H9 (cell line): Measurements from ENCODE around the gene B4GALNT4. TPM values are rescaled to one million over a fixed set of nuclear protein-coding genes. Genes with fewer than 3 reads are reported as not detected.
A peak's percentile ranks its signal among the peaks of the same experiment; 100 is the strongest.

Experiments used
- DNase-seq: peaks from one replicate; pipeline ENCODE4 v3.0.0-alpha.2; 2017
- H2AFZ ChIP-seq: one replicate; pipeline ENCODE4 v1.6.1; 2013; ENCODE audit warnings: mild to moderate bottlenecking, low read length, control low read depth, moderate library complexity
- H2AK5ac ChIP-seq: 2 replicates; pipeline ENCODE4 v1.6.1; 2013; ENCODE audit warnings: low read length, control low read depth, mixed read lengths; ENCODE audit not compliant: insufficient read length
- H2BK120ac ChIP-seq: one replicate; pipeline ENCODE4 v1.6.1; 2013; ENCODE audit warnings: low read depth, mild to moderate bottlenecking, low read length, control low read depth, inconsistent platforms; ENCODE audit not compliant: poor library complexity, severe bottlenecking
- H2BK12ac ChIP-seq: 2 replicates; pipeline ENCODE4 v1.6.1; 2013; ENCODE audit warnings: low read length, control low read depth, mixed read lengths, low read depth; ENCODE audit not compliant: insufficient read length
- H2BK15ac ChIP-seq: 2 replicates; pipeline ENCODE4 v1.6.1; 2013; ENCODE audit warnings: low read depth, low read length, control low read depth
- H2BK20ac ChIP-seq: one replicate; pipeline ENCODE4 v1.6.1; 2013; ENCODE audit warnings: low read depth, mild to moderate bottlenecking, low read length, control low read depth, inconsistent platforms; ENCODE audit not compliant: poor library complexity, severe bottlenecking
- H2BK5ac ChIP-seq: 2 replicates; pipeline ENCODE4 v1.6.1; 2013; ENCODE audit warnings: low read length, control low read depth, mixed read lengths; ENCODE audit not compliant: insufficient read length
- H3K14ac ChIP-seq: 2 replicates; pipeline ENCODE4 v1.6.1; 2013; ENCODE audit warnings: low read length, control low read depth; ENCODE audit not compliant: insufficient read depth
- H3K18ac ChIP-seq: 2 replicates; pipeline ENCODE4 v1.6.1; 2013; ENCODE audit warnings: low read depth, mild to moderate bottlenecking, mixed read lengths, low read length, control low read depth; ENCODE audit not compliant: insufficient read length
- H3K23ac ChIP-seq: 2 replicates; pipeline ENCODE4 v1.6.1; 2013; ENCODE audit warnings: low read length, control low read depth, mixed read lengths, low read depth; ENCODE audit not compliant: insufficient read length
- H3K23me2 ChIP-seq: 2 replicates; pipeline ENCODE4 v1.6.1; 2013; ENCODE audit warnings: low read depth, mild to moderate bottlenecking, mixed read lengths, low read length, control low read depth; ENCODE audit not compliant: insufficient read length, poor library complexity, severe bottlenecking
- H3K27ac ChIP-seq: 2 replicates; pipeline ENCODE4 v1.5.1; 2013; ENCODE audit warnings: low read length, control low read depth, mixed read lengths, low read depth; ENCODE audit not compliant: insufficient read length
- H3K27me3 ChIP-seq: 2 replicates; pipeline ENCODE4 v1.6.1; 2013; ENCODE audit warnings: low read length, control low read depth, inconsistent platforms; ENCODE audit not compliant: insufficient read depth
- H3K4ac ChIP-seq: 2 replicates; pipeline ENCODE4 v1.6.1; 2013; ENCODE audit warnings: low read depth, mild to moderate bottlenecking, control low read depth, inconsistent platforms, low read length, moderate library complexity
- H3K4me1 ChIP-seq: 2 replicates; pipeline ENCODE4 v1.6.1; 2013; ENCODE audit warnings: low read length, control low read depth, inconsistent platforms; ENCODE audit not compliant: insufficient read depth
- H3K4me2 ChIP-seq: 2 replicates; pipeline ENCODE4 v1.6.1; 2013; ENCODE audit warnings: low read length, control low read depth, mixed read lengths; ENCODE audit not compliant: insufficient read length, insufficient read depth
- H3K56ac ChIP-seq: 2 replicates; pipeline ENCODE4 v1.6.1; 2013; ENCODE audit warnings: low read depth, mild to moderate bottlenecking, mixed read lengths, low read length, control low read depth; ENCODE audit not compliant: insufficient read length
- H3K79me1 ChIP-seq: 2 replicates; pipeline ENCODE4 v1.6.1; 2013; ENCODE audit warnings: low read depth, mild to moderate bottlenecking, moderate library complexity, low read length, control low read depth, inconsistent platforms; ENCODE audit not compliant: insufficient read depth, poor library complexity, severe bottlenecking
- H3K79me2 ChIP-seq: 2 replicates; pipeline ENCODE4 v1.6.1; 2013; ENCODE audit warnings: low read length, control low read depth, inconsistent platforms; ENCODE audit not compliant: insufficient read depth
- H3K9ac ChIP-seq: 2 replicates; pipeline ENCODE4 v1.6.1; 2013; ENCODE audit warnings: low read length, control low read depth, mixed read lengths; ENCODE audit not compliant: insufficient read length; ENCODE audit errors: extremely low read depth
- H3K9me3 ChIP-seq: one replicate; pipeline ENCODE4 v1.6.1; 2013; ENCODE audit warnings: low read depth, low read length, inconsistent platforms; ENCODE audit not compliant: control insufficient read depth
- H3T11ph ChIP-seq: one replicate; pipeline ENCODE4 v1.6.1; 2013; ENCODE audit warnings: mild to moderate bottlenecking, low read length, control low read depth, inconsistent platforms
- H4K20me1 ChIP-seq: one replicate; pipeline ENCODE4 v1.6.1; 2013; ENCODE audit not compliant: control insufficient read depth, insufficient read length, insufficient read depth
- H4K5ac ChIP-seq: 2 replicates; pipeline ENCODE4 v1.6.1; 2013; ENCODE audit warnings: low read depth, mild to moderate bottlenecking, mixed read lengths, low read length, control low read depth; ENCODE audit not compliant: insufficient read length
- H4K8ac ChIP-seq: replicated peaks from 2 replicates; pipeline ENCODE4 v1.6.1; 2013; ENCODE audit warnings: low read length, control low read depth, mixed read lengths, low read depth; ENCODE audit not compliant: insufficient read length
- H4K91ac ChIP-seq: 2 replicates; pipeline ENCODE4 v1.6.1; 2013; ENCODE audit warnings: low read depth, mild to moderate bottlenecking, moderate library complexity, mixed read lengths, low read length, control low read depth; ENCODE audit not compliant: insufficient read length
- H3K27ac Mint-ChIP-seq, 3 experiments: 2 replicates in 2 of 3; 3 replicates in 1 of 3; pipeline ENCODE4 v1.8.0; 2020 to 2021; ENCODE audit warnings: mixed read lengths in 3 of 3, mild to moderate bottlenecking in 1 of 3, moderate library complexity in 1 of 3
- H3K27me3 Mint-ChIP-seq: 2 replicates; pipeline ENCODE4 v1.8.0; 2021; ENCODE audit warnings: low read depth, mild to moderate bottlenecking, moderate library complexity, mixed read lengths
- H3K36me3 Mint-ChIP-seq, 3 experiments: 2 replicates in 2 of 3; 3 replicates in 1 of 3; pipeline ENCODE4 v1.8.0; 2020 to 2021; ENCODE audit warnings: low read depth in 3 of 3, mixed read lengths in 3 of 3; ENCODE audit not compliant: insufficient read depth in 1 of 3
- H3K4me1 Mint-ChIP-seq, 2 experiments: 2 replicates each; pipeline ENCODE4 v1.8.0; 2020; ENCODE audit warnings: mixed read lengths in 2 of 2
- H3K4me3 Mint-ChIP-seq, 2 experiments: 2 replicates in 1 of 2; 3 replicates in 1 of 2; pipeline ENCODE4 v1.8.0; 2020 to 2021; ENCODE audit warnings: mild to moderate bottlenecking in 2 of 2, mixed read lengths in 2 of 2, moderate library complexity in 1 of 2
- H3K9me3 Mint-ChIP-seq, 2 experiments: 2 replicates in 1 of 2; 3 replicates in 1 of 2; pipeline ENCODE4 v1.8.0; 2020; ENCODE audit warnings: mild to moderate bottlenecking in 2 of 2, mixed read lengths in 2 of 2, moderate library complexity in 1 of 2
- WGBS: extraction: QIAGEN DNeasy Blood & Tissue Kit; methylation state at CpG from one replicate; pipeline ENCODE4 v1.1.7; 2013; ENCODE audit warnings: missing lambda C conversion rate, low lambda C conversion rate, mixed read lengths; ENCODE audit not compliant: insufficient read length; ENCODE audit errors: extremely low coverage; 5-methylcytosine and 5-hydroxymethylcytosine counted together
- total RNA-seq: library from RNA; stranded (reverse); gene quantifications from 2 replicates; pipeline ENCODE4 v1.2.1, GENCODE V29; 2021
- TF ChIP-seq, protein P1 (sequence below): fragments of 200-600 bp; sonication (generic); conservative IDR thresholded peaks from 3 replicates; pipeline ENCODE4 v1.8.0; 2021; ENCODE audit warnings: antibody characterized with exemption, mild to moderate bottlenecking

The B4GALNT4 gene
- total RNA-seq, 1 experiment from 2014 or later, result 105 TPM

DNA sequence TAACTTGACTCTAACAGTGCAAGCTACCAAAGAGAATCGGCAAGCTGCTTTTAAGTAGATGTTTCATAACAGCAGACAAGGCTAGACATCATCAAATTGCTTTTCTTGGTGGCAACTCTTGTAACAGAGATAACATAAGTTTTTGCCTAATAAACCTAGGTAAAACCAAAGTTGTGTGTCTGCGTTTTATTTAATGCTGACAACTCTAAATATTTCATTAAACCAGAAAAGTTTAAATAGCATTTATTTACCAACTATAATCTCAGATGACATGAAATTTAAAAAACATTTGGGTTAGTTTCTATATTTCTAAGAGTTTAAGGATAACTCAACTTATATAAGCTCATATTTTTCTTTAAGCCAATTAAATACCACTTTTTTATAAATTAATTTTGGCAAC is 29.3 kb upstream of the B4GALNT4 start:
- Histone ChIP-seq H2AFZ (no peak overlapping the region), H3K23me2 (no peaks in the 10 kb centered on the region), H2BK12ac (no peak overlapping the region), H4K5ac (no peak overlapping the region), H3K79me1 (no peaks in the 10 kb centered on the region), H3K9me3 (no peaks in the 10 kb centered on the region), H3K9ac (no peak overlapping the region), H3K14ac (no peak overlapping the region), H3K4me1 (peaks cover 12% of the 10 kb centered on the region), H2BK15ac (no peak overlapping the region), H3K27me3 (no peaks in the 10 kb centered on the region), H3K27ac (no peak overlapping the region), H3K4me2 (no peak overlapping the region), H3K18ac (no peak overlapping the region), H4K20me1 (no peaks in the 10 kb centered on the region), H2BK5ac (no peak overlapping the region), H3K79me2 (no peaks in the 10 kb centered on the region), H3T11ph (no peak overlapping the region), H2BK120ac (no peak overlapping the region), H3K4ac (no peak overlapping the region), H2BK20ac (no peak overlapping the region), H3K23ac (no peak overlapping the region), H3K56ac (no peak overlapping the region), H4K8ac (no peak overlapping the region), H4K91ac (no peak overlapping the region), H2AK5ac (no peak overlapping the region)
- no CpG with 5 or more reads among the region's 2 CpGs for WGBS
- H3K4me3 Mint-ChIP-seq, result no peak overlapping the region
- H3K4me1 Mint-ChIP-seq, result peaks cover 40 to 44% of the 10 kb centered on the region in 2 experiments
- peak overlapping the region in 2 of 3 experiments; percentile 93 to 99; a peak in 2 of 7 replicates for H3K27ac Mint-ChIP-seq
- peaks cover 0 to 2% of the 10 kb centered on the region in 2 experiments; a peak in 2 of 5 replicates for H3K9me3 Mint-ChIP-seq
- TF ChIP-seq, protein P1, sequence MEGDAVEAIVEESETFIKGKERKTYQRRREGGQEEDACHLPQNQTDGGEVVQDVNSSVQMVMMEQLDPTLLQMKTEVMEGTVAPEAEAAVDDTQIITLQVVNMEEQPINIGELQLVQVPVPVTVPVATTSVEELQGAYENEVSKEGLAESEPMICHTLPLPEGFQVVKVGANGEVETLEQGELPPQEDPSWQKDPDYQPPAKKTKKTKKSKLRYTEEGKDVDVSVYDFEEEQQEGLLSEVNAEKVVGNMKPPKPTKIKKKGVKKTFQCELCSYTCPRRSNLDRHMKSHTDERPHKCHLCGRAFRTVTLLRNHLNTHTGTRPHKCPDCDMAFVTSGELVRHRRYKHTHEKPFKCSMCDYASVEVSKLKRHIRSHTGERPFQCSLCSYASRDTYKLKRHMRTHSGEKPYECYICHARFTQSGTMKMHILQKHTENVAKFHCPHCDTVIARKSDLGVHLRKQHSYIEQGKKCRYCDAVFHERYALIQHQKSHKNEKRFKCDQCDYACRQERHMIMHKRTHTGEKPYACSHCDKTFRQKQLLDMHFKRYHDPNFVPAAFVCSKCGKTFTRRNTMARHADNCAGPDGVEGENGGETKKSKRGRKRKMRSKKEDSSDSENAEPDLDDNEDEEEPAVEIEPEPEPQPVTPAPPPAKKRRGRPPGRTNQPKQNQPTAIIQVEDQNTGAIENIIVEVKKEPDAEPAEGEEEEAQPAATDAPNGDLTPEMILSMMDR, result no peak
- no peaks in the 10 kb centered on the region for H3K27me3 Mint-ChIP-seq
- DNase-seq, result no peak
- H3K36me3 Mint-ChIP-seq, result no peaks in the 10 kb centered on the region
